ENCODE data around the gene RIN1. TPM values are rescaled to one million over a fixed set of nuclear protein-coding genes. Genes with fewer than 3 reads are reported as not detected.
A peak's percentile ranks its signal among the peaks of the same experiment; 100 is the strongest.
"Not testable (repeated sequence)": the region's sequence is repeated elsewhere in the genome, so short reads cannot be mapped to it uniquely, and the experiment has no call there.

RIN1 gene
- 45.3 and 65.7 TPM in 2 replicates for total RNA-seq (2014; rRNA removed; shearing (Covaris generic); ENCODE audit: low replicate concordance)

GRCh38 chr11:66336234-66337102, at the start of gene RIN1:
TSS of gene RIN1 (minus strand) at chr11:66336434. CDS start at chr11:66336402, 32 bp downstream.
- peak; percentile 96 for DNase-seq
- no peaks in the 10 kb centered on the region for H3K9me3 ChIP-seq
- H3K27me3 ChIP-seq = no peaks in the 10 kb centered on the region
- peaks cover 77% of the 10 kb centered on the region for H3K36me3 ChIP-seq
- peak within 1 kb of the TSS; percentile 84 for H3K4me3 ChIP-seq

GRCh38 chr11:66384316-66384715, 48.1 kb upstream of the RIN1 start:
- DNase-seq, H3K9me3 ChIP-seq, H3K4me3 ChIP-seq, H3K27me3 ChIP-seq, H3K36me3 ChIP-seq: not testable (repeated sequence)

- H3K4me3 ChIP-seq, DNase-seq, H3K36me3 ChIP-seq, H3K27me3 ChIP-seq, H3K9me3 ChIP-seq: not testable (repeated sequence)
Observed at GRCh38 chr11:66380264-66380663, 44.0 kb upstream of the RIN1 start.

- H3K4me3 ChIP-seq, H3K9me3 ChIP-seq, DNase-seq, H3K36me3 ChIP-seq: not testable (repeated sequence)
- H3K27me3 ChIP-seq = peaks cover 31% of the 10 kb centered on the region
Observed at GRCh38 chr11:66373690-66374287, 37.6 kb upstream of the RIN1 start.

- Histone ChIP-seq H3K36me3 (no peaks in the 10 kb centered on the region), H3K4me3 (no peak overlapping the region), H3K9me3 (no peaks in the 10 kb centered on the region), H3K27me3 (peaks cover 31% of the 10 kb centered on the region)
- DNase-seq = no peak
Observed at GRCh38 chr11:66373265-66373664, 37.0 kb upstream of the RIN1 start.

GRCh38 chr11:66371627-66372415, 35.6 kb upstream of the RIN1 start, which contains the start of gene SLC29A2:
TSS of gene SLC29A2 (minus strand) at chr11:66371760. CDS start at chr11:66371591, 169 bp downstream.
- no peak for DNase-seq
- Histone ChIP-seq H3K9me3 (no peaks in the 10 kb centered on the region), H3K27me3 (peaks cover 31% of the 10 kb centered on the region), H3K4me3 (peak within 1 kb of the TSS; percentile 27), H3K36me3 (no peaks in the 10 kb centered on the region)

GRCh38 chr11:66369073-66369894, 33.0 kb upstream of the RIN1 start:
- H3K9me3 ChIP-seq = no peaks in the 10 kb centered on the region

GRCh38 chr11:66368484-66368883, 32.2 kb upstream of the RIN1 start:
- Histone ChIP-seq H3K36me3 (no peaks in the 10 kb centered on the region), H3K9me3 (no peaks in the 10 kb centered on the region), H3K27me3 (peaks cover 26% of the 10 kb centered on the region), H3K4me3 (no peak overlapping the region)
- DNase-seq = no peak

More at GRCh38 chr11:66369073-66369894, 33.0 kb upstream of the RIN1 start:
- DNase-seq = no peak
- Histone ChIP-seq H3K27me3 (peaks cover 28% of the 10 kb centered on the region), H3K4me3 (no peak overlapping the region), H3K36me3 (no peaks in the 10 kb centered on the region)

- Histone ChIP-seq H3K9me3 (no peaks in the 10 kb centered on the region), H3K4me3 (no peak overlapping the region), H3K36me3 (no peaks in the 10 kb centered on the region), H3K27me3 (peaks cover 19% of the 10 kb centered on the region)
- DNase-seq = no peak
Observed at GRCh38 chr11:66367561-66368312, 31.5 kb upstream of the RIN1 start.

GRCh38 chr11:66366844-66367477, 30.7 kb upstream of the RIN1 start:
- no peaks in the 10 kb centered on the region for H3K36me3 ChIP-seq
- no peaks in the 10 kb centered on the region for H3K9me3 ChIP-seq
- H3K27me3 ChIP-seq = peaks cover 11% of the 10 kb centered on the region
- no peak overlapping the region for H3K4me3 ChIP-seq
- DNase-seq = no peak

GRCh38 chr11:66365711-66366619, 29.7 kb upstream of the RIN1 start:
- peaks cover 1% of the 10 kb centered on the region for H3K27me3 ChIP-seq
- no peaks in the 10 kb centered on the region for H3K9me3 ChIP-seq
- H3K4me3 ChIP-seq = no peak overlapping the region
- no peaks in the 10 kb centered on the region for H3K36me3 ChIP-seq
- no peak for DNase-seq

GRCh38 chr11:66365166-66365565, 28.9 kb upstream of the RIN1 start:
- H3K4me3 ChIP-seq = no peak overlapping the region
- DNase-seq = no peak
- H3K27me3 ChIP-seq = no peaks in the 10 kb centered on the region
- no peaks in the 10 kb centered on the region for H3K36me3 ChIP-seq
- H3K9me3 ChIP-seq = no peaks in the 10 kb centered on the region

GRCh38 chr11:66363805-66364535, 27.7 kb upstream of the RIN1 start:
- Histone ChIP-seq H3K27me3 (no peaks in the 10 kb centered on the region), H3K4me3 (no peak overlapping the region), H3K9me3 (no peaks in the 10 kb centered on the region), H3K36me3 (no peaks in the 10 kb centered on the region)
- DNase-seq = no peak

GRCh38 chr11:66363187-66363601, 27.0 kb upstream of the RIN1 start:
- H3K4me3 ChIP-seq = no peak overlapping the region
- H3K27me3 ChIP-seq = no peaks in the 10 kb centered on the region
- no peak for DNase-seq
- H3K36me3 ChIP-seq = no peaks in the 10 kb centered on the region
- H3K9me3 ChIP-seq = no peaks in the 10 kb centered on the region
